Measurements from ENCODE around the gene PDE6A.

PDE6A gene

DNA sequence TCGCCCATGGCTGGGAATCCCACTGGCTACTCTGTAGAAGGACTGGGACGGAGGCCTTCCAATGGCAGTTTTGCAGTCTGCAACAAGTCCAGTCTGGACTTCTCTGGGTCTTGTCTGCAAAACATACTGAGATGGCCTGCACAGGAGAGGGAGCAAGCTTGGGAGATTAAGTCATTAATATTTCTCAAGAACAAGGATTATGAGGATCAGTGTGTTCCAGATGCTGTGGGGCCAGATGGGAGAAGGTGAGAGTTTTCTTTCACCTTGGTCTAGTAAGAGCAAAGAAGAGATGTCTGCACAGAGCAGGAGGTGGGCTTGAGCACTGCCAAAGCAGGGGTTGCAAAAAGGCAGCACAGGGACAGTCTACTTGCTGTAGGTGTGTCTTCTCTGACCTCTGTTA lies at the start of gene PDE6A:
PDE6A (minus strand) TSS at position 128 of the 400 bp plus-strand sequence; CDS start at position 8, 120 bp downstream.
- DNase-seq (ENCODE audit: low spot score) = no peak

DNA sequence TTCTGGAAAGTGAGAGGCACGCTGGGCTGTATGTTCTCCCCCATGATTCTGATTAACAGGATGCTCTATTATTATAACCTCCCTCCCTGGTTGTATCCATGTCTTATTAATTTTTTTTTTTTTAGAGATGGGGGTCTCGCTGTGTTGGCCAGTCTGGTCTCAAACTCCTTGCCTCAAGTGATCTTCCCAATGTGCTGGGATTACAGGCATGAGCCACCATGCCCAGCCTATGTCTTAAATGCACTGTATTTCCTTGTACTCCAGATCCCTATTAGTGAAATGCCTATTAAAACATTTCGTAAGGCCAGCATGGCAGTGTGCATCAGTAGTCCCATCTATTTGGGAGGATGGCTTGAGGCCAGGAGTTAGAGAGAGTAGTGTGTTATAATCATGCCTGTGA lies 48.9 kb upstream of the PDE6A start:
- DNase-seq (ENCODE audit: low spot score) = no peak

DNA sequence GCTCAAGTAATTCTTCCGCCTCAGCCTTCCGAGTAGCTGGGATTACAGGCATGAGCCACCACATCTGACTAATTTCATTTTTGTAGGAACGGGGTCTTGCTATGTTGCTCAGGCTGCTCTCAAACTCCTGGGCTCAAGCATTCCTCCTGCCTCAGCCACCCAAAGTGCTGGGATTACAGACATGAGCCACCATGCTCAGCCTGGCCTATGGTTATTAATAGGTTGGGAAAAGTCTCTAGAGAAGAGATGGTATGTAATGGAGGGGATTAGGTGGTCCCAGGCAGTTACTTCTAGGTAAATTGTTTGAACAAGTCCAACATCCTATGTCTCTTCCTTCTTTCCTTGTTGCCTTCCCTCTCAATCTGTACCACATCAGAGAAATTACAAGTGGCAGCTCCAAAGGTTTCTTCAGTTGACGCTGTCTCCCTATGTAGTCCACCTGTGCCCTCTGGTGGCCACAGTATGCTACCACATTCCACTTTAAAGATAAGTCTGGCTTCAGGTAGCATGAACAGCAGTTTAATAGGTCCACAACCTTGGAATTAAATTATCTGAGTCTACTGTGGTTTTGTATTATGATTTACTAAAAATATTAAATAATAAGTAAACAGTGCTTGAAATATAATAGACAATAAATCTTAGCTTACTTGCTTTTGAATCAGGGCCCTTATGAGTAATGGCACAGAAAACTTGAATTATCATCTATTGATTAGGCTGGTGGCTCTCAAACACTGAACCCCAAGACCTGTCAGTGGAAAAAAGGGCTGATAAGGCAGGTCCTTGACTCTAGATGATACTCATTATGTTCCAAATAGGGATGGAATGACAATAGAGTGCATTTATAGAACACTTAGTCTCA lies 46.2 kb upstream of the PDE6A start:
- peak; percentile 80 for DNase-seq (ENCODE audit: low spot score)

DNA sequence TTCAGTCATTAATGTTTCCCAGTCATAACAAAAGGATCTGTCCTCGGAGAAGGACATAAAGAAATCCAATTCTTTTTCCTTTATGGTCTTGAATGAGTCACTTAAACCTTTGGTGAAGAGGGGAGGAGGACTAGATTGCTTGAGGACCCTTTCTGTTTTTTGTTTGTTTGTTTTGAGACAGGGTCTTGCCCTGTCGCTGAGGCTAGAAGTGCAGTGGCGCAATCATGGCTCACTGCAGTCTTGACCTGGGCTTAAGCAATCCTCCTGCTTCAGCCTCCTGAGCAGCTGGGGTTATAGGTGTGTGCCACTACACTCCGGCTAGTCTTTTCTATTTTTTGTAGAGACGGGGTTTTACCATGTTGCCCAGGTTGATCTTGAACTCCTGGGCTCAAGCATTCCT lies 43.5 kb upstream of the PDE6A start:
- no peak for DNase-seq (ENCODE audit: low spot score)

DNA sequence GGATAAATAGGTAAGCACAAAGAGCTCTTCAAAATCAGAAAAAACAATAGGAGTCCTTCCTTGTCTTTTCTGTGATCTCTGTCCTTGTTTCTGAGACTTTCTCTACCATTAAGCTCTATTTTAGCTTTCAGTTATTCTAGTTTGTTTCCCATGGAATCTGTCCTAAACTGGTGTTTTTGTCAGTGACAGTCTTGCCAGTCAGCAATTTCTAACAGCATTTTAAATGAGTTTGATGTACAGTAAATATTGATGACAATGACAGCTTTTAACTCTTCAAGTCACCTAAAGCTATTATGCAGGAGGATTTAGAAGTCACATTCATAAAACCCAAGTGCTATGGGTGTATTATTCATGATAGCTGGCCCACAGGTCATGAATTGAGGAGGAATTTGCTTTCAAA lies 37.9 kb upstream of the PDE6A start:
- no peak for DNase-seq (ENCODE audit: low spot score)

DNA sequence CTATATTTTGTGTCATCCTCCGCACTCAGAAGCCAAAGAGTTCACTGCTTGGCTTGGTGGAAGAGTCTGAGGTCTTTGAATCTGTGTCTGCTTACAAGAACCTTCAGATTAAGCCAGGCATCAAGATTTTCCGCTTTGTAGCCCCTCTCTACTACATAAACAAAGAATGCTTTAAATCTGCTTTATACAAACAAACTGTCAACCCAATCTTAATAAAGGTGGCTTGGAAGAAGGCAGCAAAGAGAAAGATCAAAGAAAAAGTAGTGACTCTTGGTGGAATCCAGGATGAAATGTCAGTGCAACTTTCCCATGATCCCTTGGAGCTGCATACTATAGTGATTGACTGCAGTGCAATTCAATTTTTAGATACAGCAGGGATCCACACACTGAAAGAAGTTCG lies 36.6 kb upstream of the PDE6A start:
- DNase-seq (ENCODE audit: low spot score) = no peak

DNA sequence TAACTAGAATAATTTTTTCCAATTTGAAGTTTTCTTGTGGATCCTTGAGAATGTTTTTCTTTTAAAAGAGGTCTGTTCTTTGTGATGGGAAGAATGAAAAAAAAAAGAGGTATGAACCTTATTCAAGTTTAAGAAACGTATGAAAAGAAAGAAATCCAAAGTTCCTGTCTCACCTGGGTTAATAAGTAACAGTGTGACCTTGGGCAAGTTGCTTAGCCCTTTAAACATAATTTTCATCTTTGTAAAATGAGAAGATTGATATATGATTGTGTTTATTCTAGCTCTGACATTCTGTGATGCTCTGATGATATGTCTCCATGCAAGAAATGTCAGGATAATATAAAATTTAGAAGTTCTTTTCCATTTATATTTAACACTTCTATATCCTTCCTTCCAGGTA lies 35.3 kb upstream of the PDE6A start:
- no peak for DNase-seq (ENCODE audit: low spot score)

DNA sequence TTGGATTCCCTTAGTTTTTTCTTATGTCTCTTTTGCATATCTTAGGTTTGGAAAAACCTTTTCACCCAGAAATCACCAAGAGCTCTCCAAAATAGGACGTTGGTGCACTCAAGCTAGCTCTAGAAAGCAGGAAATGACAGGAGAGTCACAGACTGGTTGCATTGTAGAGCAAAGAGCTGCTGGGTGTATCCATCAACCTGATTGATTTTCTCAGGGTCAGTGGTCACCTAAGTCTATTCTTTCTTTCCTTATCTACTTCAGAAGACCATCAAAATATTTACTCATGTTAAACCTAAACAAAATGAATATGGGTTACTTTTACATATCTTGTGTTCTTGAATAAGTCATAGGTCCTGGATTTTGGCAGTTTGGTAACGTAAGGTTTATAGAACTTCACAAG lies 30.8 kb upstream of the PDE6A start:
- DNase-seq (ENCODE audit: low spot score) = no peak

DNA sequence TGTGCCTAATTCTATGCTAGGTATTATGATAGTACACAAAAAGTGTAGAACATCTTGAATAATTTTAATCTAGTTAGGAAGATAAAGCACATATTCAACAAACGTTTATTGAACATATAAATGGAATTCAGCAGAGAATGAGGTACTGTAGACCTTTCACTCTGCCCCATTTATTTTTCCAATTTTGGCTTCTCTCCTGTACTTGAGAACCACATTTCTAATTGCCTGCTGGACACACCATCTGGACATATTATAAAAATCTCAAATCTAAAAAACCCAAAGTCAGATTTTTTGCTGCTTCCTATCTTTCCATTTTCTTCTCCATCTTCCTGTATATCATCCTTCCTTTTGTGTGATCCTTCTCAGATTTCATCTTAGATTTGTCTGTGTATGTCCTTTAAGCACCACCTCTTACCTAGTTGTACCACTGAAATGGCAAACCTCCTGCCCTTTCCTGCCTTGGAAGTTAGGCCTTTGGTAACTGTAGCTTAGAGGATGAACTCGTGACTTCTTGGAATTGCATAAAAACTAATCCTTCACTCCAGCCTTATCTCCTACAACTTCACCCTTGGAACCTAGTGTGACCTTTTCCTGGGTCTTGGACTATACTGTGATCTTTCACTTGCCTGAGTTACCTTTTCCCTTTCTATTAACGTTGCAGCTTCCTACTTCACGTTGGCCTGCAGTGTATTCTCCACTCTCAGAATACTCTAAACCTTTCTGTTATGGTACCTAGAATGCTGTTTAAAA lies 24.8 kb upstream of the PDE6A start:
- DNase-seq (ENCODE audit: low spot score) = no peak

DNA sequence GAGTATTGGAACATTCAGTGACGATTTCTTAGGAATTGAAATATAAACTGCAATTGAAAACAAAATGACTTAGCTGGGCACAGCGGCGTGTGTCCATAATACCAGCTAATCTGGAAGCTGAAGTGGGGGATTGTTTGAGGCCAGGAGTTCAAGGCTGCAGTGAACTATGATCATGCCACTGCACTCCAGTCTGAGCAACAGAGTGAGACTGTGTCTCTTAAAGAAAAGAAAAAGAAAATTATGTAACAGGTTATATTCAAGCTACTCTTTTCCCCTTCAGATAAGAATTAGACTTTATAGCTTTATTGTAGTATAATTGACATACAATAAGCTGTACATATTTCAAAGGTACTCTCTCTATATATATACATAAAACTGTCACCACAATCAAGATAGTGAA lies 22.4 kb upstream of the PDE6A start:
- no peak for DNase-seq (ENCODE audit: low spot score)

DNA sequence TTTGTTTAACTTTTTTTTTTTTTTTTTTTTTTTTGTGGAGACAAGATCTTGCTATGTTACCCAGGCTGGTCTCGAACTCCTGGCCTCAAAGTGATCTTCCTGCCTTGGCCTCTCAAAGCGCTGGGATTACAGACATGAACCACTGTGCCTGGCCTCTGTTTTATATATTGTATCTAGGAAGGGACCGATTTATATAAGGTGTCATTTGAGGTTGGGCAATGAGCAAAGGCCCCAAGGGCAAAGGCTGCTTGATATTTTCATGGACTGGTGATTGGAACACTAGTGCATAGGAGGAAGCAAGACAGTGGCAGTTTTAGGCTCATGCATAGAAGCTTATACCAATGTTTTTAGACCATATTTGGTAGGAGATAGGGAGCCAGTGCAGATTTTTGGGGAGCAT lies 19.1 kb upstream of the PDE6A start:
- DNase-seq (ENCODE audit: low spot score) = no peak

DNA sequence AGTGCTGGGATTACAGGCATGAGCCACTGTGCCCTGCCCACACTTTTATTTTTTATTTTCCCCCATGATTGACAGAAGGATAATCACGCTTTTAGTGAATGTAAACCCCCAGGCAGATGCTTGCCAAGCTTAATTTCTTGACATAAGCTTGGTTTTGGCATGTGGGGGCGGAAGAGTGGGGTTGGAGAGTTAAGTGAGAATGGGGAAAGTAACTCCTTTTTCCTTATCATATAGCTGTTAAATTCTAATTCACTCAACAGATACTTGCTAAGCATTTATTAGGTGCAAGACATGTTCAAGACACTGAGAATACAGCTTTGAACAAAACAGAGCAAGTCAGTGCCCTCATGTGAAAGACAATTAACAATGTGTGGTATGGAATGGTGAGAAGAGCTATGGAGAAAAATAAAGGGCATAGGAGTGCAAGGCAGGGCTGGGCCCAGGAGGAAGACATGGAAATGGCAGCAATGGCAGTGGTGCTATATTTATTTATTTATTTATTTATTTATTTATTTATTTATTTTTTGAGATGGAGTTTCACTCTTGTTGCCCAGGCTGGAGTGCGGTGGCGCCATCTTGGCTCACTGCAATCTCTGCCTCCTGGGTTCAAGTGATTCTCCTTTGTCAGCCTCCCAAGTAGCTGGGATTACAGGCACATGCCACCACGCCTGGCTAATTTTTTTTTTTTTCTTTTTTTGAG lies 18.2 kb upstream of the PDE6A start:
- DNase-seq (ENCODE audit: low spot score) = no peak

DNA sequence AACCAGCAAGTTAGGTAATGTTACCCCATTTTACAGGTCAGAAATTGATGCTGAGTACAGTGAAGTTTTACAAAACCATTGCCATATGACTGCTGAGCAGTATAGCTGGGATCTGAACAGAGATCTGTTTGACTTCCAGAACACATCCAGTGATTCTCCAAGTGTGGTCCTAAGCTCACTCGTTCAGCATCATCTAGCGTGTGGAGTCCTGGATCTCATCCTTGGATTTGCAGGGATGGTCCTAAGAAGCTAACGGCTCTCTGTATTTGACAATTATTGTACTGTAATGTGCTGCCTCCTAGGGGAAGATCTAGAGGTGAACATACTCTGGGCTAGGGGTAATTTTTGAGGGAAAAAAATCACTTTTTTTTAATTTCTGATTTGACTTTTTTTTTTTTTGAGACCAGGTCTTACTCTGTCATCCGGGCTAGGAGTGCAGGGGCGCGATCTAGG lies 17.4 kb upstream of the PDE6A start:
- peak; percentile 79 for DNase-seq (ENCODE audit: low spot score)

DNA sequence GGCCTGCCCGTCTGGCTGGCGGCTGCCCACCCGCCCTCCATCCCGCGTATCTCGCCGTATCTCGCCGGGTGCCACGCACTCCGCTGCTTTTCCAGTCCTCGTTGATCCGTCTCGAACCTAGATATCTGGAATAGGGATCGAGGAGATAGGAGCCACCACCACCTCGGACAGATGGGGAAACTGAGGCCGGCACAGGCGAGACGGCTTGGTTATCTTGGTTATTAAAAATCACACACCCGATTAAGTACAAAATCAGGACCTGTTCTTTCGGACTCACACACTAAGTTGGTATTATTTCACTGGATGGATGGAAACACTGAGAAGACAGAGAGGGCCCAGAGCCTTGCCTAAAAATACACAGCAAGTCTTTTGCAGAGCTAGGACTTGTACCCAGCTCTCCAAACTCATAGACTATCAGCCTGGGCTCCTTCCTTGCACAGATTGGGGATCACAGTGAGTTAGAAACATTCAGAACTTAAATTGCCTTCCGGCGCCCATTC lies 16.6 kb upstream of the PDE6A start:
- no peak for DNase-seq (ENCODE audit: low spot score)

DNA sequence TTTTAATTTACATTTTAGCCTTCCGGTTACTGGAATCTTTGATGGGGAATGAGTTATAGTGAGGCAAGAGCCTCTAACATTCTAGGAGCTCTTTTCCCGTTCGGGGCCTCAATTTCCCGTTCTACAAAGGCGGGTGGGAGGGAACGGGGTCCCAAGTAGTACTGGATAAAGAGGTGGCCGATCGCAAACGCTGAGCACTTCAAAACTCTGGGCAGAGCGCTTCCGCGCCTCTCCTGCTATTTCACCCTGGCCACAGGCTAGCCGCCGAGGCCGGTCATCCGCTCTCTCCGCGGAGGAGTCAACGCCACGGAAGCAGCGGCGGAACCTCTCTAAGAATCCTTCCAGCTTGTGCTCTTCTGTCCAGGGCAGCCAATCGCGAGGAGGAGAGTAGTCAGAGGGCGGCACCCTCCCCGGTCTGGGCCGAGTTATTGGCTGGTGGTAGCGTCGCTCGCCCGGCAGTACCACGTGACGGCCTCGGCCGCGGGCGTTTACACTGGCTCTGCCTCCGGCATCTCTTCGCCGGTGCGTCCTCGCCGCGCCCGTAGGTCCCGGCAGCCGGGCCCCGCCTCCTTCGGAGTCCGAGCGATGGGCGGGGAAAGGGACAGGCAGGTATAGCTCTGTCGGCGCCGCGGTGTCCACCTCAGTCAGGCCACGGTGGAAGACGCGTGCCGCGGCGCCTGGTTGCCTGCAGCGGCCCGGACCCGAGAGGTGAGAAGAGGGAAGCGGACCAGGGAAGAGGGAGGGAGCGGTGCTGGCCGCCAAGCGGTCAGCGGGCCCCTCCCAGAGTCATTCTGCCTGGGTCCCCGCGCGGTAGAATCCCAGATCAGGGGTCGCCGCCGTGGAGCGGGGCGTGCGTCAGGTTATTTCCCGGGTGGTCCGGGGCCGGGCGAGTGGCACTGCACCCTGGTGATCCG lies 15.9 kb upstream of the PDE6A start, which contains the start of gene SLC26A2:
SLC26A2 (plus strand) TSS at position 487 of the 914 bp plus-strand sequence. CDS start 16,895 bp downstream, outside the sequence.
- peak; percentile 99 for DNase-seq (ENCODE audit: low spot score)

DNA sequence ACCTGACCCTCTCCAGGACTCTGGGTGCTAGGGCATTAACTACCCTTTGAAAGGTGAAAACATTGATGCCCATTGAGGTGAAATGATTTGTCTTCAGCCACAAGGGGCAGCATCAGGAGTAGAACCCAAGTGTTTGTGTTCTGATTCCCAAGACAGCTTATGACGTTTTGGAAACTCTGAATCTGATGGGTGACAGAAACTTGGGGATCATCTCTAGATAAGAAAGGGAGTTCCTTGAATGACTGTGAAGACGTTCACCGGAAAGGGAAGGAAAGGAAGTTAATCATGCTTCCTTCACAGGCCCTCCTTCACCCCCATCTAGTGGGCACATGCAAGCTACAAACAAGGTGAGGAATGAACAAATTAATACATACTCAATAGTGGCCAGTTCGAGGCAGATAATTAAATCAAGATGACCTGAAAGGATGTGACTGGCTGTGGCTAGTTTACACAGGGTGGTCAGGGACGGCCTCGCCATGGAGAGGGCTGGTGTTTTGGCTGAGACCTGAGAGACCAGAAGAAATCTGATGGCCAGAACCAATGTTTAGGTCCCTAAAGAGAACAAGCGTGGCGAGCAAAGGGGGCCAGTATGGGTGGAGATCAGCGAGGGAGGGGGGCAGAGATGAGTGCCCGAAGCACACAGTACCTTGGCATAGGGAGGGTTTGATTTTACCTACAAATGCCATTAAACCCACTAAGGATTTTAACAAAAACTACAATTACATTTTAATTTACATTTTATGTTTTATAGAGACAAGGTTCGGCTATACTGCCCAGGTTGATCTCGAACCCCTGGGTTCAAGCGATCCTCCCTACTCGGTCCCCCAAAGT lies 15.0 kb upstream of the PDE6A start:
- DNase-seq (ENCODE audit: low spot score) = peak; percentile 61

DNA sequence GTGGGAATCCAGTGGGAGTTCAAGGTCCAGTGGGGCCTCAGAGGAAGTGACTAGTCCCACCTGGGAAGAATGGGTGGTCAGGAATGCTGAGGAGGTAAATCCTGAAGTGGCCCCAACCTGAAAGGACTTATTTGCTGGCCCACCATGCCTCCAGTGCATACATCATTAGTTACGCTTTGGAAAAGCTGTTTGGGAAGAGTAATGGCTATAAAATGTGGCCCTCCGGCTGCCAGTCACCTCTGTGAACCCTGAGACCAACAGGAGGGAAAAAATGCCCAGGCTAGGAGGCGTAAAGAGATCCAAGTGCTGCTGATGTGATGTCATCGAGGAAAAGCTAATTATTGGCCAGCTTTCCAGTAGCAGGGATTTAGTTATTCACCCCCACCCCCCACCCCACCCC lies 13.3 kb upstream of the PDE6A start:
- no peak for DNase-seq (ENCODE audit: low spot score)

DNA sequence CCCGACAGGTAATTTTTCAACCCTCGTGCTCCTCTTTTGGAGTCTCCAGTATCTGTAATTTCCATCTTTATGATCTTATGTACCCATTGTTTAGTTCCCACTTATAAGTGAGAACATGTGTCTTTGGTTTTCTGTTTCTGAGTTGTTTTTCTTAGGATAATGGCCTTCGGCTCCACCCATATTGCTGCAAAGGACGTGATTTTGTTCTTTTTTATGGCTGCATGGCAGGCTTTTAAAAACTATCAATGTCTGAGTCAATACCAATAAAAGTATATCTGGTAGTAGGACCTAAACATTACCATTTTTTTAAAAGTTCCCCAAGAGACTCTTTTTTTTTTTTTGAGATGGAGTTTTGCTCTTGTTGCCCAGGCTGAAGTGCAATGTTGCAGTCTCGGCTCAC lies 12.1 kb upstream of the PDE6A start:
- no peak for DNase-seq (ENCODE audit: low spot score)

DNA sequence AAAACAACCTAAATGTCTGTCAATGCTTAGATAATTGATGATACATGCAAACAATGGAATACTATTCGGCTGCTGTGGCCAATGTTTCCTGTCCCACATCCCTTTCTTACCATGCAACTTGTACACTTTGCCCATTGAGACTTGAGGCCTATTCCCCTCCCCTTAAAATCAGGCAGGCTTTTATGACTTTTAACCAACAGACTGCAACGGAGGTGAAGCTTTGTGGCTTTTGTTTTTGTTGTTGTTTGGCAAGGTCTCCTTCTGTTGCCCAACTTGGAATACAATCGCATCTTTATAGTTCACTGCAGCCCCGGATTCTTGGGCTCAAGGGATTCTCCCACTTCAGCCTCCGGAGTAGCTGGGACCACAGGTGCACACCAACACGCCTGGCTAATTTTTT lies 10.2 kb upstream of the PDE6A start:
- no peak for DNase-seq (ENCODE audit: low spot score)

DNA sequence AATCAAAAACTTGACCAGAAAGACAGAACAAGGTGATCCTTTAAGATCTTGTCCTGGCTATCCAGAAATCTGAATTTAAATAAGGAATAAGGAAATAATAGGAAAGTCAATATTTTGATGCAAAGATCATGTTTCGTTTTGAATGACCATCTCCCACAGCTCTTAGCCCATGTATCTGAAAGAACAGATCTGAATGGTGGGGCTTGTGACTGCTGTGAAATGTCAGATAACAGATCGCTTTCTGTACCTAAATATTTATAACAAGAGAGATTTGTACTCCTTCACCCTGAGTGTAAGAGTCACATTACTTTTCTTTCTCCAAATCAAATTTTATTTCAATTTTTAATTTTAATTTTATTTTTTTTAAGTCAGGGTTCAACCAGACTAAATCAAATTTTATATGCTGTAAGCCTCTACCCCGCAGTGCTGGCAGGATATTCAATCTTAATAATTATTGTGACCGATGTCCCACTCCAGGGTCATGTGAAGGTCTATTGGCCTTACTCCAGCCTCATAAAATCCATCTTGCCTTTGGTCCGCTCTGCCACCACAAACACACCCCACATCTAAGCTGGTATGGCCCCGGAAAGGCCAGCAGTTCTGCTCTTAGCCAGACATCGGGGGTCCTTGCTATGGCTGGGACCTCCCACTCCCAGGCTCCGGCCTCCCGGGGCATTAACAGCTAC lies 9.0 kb upstream of the PDE6A start:
- DNase-seq (ENCODE audit: low spot score) = no peak

Data from GM03348 (cell line).